GM18858 (cell line): ENCODE data around the gene CFL2.

Experiments used
- ATAC-seq: cut with Tn5 transposase; IDR thresholded peaks from one replicate; pipeline ENCODE4 v1.9.1; 2021; ENCODE audit not compliant: unreplicated experiment

Gene CFL2

DNA sequence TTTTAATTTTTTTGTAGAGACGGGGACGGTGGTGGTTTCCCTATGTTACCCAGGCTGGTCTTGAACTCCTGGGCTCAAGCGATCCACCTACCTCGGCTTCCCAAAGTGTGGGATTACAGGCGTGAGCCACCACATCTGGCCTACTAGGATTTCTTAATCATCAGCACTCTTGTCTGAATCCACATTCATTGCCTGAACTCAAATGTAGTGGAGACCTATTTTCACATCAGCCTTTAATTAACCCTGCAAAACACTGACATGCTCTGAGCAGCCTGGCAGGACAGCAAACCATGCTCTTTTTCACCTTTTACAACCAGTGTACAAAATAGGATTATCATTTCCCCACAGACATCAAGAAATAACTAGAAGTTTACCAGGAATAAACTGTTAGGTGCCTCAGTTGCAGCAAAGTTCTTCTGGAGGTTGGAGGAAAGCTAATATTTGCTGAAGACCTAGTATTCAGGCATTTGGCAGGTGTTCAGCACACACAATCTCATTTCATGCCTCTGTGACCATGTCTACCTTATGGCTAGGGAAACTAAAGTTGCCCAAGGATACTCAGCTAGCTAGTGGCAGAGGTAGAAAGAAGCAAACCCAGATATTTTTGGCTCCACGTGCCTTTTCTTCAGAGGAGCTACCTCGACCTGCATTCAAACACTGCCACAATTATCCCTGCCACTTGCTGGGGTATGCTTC lies 37.7 kb downstream of the CFL2 start:
- no peak for ATAC-seq

- ATAC-seq, result no peak
Measured at GRCh38 chr14:34673702-34674101, 40.7 kb downstream of the CFL2 start.

DNA sequence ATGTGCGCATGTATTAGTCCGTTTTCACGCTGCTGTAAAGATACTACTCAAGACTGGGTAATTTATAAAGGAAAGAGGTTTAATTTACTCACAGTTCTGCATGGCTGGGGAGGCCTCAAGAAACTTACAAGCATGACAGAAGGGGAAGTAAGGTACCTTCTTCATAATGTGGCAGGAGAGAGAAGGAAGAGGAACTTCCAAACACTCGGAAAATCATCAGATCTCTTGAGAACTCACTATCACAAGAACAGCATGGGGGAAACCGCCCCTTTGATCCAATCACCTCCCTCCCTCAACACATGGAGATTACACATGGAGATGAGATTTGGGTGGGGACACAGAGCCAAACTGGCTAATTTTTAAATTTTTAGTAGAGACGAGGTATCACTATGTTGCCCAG lies 42.7 kb downstream of the CFL2 start:
- no peak for ATAC-seq

DNA sequence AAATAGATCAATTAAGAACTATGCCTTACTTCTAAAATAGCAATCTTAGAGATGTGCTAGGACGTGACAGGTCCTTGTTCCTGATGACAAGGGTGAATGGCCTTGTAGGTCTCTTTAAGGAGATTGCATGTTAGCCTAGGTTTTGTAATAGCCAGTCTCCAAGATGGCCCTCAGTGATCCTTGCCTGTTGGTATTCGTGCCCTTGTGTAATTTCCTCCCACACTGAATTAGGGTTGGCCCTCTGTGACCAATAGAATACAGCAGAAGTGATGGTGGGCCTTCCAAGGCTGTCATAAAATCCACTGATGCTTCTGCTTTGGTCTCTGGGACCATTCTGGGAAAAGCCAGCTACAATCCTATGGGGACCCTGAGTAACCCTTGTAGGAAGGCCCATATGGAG lies 46.3 kb downstream of the CFL2 start:
- ATAC-seq, result no peak

GRCh38 chr14:34667007-34667406 lies 47.4 kb downstream of the CFL2 start:
- no peak for ATAC-seq

- ATAC-seq, result no peak
Measured at GRCh38 chr14:34665785-34666435, 48.5 kb downstream of the CFL2 start.

DNA sequence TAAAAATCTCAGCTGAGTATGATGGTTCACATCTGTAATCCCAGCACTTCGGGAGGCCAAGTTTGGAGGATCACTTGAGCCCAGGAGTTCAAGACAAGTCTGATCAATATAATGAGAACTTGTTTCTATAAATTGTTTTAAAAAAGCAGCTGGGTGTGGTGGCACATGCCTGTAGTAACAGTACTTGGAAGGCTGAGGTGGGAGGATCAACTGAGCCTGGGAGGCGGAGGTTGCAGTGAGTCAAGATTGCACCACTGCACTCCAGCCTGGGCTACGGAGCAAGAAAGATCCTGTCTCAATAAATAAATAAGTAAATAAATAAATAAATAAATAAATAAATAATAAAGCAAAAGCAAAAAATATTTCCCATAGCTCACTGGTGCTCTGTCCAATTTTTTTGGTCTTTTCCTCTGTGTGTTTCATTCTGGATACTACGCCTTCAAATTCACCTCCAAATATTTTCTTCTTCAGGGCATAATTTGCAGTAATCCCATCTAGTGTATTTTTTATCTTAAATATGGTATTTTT lies 51.8 kb downstream of the CFL2 start:
- no peak for ATAC-seq

GRCh38 chr14:34660796-34661195 lies 53.6 kb downstream of the CFL2 start:
- ATAC-seq, result no peak
